ENCODE results near the gene GPR31.
A peak's percentile ranks its signal among the peaks of the same experiment; 100 is the strongest.

The GPR31 gene

DNA sequence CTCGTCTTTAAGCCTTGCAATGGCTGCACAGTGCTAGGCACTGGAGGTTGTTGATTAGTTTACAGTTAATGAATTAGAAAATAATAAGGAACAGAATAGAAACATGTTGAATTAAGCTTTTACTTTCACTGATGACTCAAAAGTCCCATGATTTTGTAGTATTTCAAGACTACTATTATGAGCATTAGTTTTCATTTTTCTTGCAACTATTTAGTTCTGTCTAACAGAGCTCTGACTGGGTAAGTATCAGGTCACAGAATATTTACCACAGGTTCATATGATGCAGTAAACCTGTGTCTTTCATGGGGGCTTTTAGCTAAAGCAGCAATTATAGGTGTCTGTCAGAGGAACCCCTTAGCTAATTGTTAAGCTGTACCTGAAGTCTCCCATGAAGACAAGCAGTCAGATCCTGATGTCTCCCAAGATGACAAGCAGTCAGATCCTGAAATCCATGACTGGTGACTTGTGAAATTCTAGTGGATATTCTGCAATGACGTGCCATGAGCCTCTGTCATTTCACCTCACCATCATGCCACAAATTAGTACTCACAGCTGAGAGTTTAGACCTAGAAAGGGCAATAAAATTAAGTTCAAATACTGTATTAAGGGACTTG lies 8.2 kb upstream of the GPR31 start:
- DNase-seq: no peak

DNA sequence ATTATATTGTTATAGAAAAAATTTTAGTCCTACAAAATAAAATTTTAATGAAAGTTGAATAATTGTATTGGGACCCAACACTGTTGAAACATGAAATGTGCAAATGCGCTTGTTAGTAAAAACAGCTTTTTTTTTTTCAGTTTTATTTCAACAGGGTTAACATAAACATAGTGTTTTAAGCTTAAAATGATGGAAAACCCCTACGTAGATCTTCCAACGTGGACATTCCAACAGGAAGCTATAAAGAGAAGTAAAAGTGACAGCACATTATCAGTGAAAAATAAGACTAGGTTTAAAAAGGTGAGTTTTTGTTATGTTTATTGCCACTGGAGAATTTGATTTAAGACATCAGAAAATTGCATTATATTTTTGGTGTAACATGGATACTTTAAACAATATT lies 6.5 kb upstream of the GPR31 start:
- DNase-seq: no peak

DNA sequence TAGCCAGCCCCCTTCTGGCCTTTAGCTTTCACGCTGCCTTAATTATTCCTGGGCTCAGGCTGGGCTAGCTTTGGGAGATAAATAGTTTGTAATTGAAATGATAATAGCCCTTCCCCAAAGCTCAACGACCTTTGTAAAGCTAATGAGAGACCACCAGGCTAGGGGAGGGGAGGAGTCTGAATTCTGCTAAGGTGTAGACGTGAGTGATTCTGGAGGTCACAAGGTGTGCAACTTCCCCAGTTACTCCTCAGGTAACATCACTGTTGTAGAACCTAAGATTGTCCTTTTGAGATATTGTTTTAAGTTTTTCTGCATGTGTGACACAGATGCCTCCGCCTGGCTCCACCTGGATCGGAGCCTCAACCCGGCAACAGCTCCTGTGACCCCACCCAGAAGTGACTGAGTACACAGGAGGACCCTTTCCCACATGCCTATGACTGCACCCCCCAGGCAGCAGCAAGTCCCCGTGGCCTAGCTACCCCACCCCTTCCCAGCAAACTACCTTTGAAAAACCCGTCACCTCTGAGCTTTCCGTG lies 5.8 kb upstream of the GPR31 start:
- DNase-seq: no peak

GRCh38 chr6:167162591-167162990 lies 4.8 kb upstream of the GPR31 start:
- DNase-seq: no peak

DNA sequence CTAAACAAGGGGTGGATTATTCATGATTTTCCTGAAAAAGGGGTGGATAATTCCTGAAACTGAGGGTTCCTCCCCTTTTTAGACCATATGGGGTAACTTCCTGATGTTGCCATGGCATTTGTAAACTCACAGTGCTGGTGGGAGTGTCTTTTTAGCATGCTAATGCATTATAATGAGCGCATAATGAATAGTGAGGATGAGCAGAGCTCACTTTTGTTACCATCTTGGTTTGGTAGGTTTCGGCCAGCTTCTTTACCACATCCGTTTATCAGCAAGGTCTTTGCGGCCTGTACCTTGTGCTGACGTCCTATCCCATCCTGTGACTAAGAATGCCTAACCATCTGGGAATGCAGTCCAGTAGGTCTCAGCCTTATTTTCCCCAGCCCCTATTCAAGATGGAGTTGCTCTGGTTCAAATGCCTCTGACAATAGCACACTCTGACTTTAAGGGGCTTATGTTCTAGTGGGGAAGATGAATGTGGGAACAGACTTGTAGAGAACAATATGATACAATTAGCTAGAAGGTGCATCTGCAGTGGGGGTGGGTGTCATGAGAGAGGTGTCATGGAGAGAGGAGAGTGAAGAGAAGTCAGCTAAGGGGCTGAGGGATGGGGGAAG lies 4.2 kb upstream of the GPR31 start:
- DNase-seq: no peak

DNA sequence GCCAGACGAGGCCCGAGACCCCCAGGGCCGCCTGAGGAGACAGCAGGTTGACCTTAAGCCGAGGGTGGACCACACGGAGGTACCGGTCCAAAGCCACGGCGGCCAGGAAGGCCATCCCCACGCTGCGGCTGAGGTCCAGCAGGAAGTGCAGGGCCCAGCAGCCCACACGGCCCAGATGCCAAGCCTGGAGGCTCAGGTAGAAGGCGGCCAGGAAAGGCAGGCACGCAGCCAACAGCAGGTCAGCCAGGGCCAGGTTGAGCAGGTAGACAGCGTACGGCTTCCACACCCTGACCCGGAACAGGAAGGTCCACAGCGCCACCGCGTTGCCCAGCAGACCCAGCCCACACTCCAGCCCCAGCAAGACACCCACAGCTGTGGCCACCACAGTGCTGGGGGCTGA lies 366 bp downstream of the GPR31 start:
- DNase-seq: no peak

GRCh38 chr6:167154895-167155294 lies 2.9 kb downstream of the GPR31 start:
- no peak for DNase-seq

- no peak for DNase-seq
Measured at GRCh38 chr6:167154291-167154690, 3.5 kb downstream of the GPR31 start.

DNA sequence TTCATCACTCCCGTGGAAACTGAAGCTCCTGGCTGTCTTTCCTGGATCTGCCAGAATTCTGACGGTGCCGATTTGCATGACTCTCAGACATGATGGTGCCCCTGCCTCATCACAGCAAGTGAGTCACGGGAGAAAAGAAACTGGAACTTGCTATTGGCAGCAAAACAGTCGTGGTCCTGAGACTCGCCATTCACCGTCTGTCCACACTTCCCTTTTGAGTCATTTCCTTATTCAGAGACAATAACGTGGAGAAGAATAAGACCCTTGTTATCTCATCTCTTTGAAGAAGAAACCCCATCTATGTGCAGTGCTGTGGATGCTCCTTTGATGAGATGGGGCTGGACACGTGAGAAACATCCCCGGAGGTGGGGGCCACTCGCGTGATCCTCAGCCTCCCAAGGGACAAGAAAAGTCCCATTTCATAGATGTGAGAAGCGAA lies 4.2 kb downstream of the GPR31 start:
- peak; percentile 21 for DNase-seq

DNA sequence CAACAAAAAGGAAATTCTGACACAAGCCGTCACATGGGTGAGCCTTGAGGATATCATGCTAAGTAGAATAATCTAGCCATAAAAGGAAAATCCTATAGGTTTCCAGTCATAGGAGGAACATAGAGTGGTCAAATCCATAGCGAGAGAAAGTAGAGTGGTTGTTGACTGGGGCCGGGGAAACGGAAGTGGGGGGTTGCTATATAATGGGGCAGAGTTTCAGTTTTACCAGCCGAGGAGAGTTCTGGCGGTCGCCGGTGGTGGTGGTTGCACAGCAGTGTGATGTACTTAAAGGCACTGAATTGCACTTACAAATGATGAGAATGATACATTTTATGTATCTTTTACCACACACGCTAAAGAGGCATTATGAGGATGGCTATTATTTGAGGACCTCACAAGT lies 4.9 kb downstream of the GPR31 start:
- no peak for DNase-seq

GRCh38 chr6:167151648-167152047 lies 6.1 kb downstream of the GPR31 start:
- no peak for DNase-seq

DNA sequence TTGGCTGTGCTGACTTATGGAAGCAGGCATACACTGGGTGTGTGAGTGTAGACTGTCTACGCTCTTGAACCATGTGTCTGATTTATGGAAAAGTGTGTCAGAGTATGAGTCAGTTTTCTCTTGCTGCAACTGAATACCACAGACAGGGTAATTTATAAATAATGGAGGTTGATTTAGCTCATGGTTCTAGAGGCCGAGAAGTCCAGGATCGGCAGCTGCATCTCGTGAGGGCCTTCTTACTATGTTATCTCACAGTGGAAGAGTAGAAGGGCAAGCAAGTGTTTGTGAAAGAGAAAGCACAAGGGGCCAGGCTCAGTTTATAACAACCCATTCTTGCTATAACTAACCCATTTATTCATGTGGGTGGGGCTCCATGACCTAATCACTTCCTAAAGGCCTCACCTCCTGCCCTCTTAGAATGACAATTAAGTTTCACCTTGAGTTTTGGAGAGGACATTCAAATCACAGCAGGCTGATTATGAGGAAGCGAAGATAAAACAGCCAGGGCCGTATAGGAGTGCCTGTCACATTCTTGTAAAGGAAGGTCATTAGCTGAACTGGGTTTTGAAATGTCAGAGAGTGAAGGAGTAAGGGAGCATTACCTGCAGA lies 6.7 kb downstream of the GPR31 start:
- DNase-seq: no peak

DNA sequence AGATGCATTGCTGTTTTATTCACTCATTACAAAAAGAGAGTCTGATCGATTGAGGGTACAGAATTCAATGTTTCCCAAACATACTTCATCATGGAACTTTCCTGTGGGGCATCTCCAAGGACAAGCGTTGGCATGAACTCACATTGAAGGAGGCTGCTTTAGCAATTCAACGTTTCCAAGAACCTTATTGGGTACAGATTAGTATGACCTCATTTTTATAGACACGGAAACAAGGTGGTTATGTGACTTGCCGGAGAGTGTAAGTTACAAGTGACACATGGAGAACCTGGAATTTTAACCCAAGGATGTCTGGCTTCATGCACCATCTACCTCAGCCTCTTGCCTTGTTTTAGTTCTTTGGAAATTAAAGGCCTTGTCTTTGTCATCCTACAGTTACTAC lies 8.8 kb downstream of the GPR31 start:
- no peak for DNase-seq

- no peak for DNase-seq
Measured at GRCh38 chr6:167148021-167148420, 9.8 kb downstream of the GPR31 start.

- no peak for DNase-seq
Measured at GRCh38 chr6:167146977-167147376, 10.8 kb downstream of the GPR31 start.

GRCh38 chr6:167146135-167146534 lies 11.6 kb downstream of the GPR31 start:
- DNase-seq: no peak

DNA sequence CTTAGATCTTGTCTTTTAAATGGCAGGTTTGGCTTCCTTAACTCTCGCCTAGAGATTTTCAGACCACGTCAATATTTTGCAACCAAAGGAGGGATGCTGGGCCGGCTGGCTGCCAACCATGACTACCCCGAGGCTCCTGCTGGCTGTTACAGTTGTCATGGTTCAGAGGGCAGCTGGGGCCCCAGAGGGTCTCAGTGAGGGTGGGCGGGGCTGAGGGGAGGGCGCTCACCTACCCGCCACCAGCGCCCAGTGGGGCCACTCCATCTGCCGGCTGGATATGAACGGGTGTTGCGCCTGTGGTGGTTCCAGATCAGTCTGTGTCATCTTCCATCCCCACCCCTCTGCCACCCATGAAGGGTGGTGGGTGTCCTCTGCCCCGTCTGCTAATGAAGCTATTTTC lies 12.3 kb downstream of the GPR31 start:
- no peak for DNase-seq

GRCh38 chr6:167143041-167143440 lies 14.7 kb downstream of the GPR31 start:
- no peak for DNase-seq

DNA sequence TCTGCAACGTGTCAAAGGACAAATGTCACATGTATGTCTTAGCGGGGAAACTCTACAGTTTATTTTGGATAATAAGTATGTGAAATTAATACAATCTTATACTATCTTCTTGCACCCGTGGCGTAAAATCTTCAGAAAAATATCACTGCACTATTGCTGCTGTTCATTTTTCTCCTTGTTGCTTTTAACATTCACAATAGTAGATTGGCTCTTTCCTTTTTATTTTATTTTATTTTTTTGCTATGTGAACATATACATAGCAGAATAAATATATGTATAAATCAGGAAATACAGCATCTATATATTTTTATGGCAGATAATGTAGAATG lies 15.4 kb downstream of the GPR31 start:
- no peak for DNase-seq

DNA sequence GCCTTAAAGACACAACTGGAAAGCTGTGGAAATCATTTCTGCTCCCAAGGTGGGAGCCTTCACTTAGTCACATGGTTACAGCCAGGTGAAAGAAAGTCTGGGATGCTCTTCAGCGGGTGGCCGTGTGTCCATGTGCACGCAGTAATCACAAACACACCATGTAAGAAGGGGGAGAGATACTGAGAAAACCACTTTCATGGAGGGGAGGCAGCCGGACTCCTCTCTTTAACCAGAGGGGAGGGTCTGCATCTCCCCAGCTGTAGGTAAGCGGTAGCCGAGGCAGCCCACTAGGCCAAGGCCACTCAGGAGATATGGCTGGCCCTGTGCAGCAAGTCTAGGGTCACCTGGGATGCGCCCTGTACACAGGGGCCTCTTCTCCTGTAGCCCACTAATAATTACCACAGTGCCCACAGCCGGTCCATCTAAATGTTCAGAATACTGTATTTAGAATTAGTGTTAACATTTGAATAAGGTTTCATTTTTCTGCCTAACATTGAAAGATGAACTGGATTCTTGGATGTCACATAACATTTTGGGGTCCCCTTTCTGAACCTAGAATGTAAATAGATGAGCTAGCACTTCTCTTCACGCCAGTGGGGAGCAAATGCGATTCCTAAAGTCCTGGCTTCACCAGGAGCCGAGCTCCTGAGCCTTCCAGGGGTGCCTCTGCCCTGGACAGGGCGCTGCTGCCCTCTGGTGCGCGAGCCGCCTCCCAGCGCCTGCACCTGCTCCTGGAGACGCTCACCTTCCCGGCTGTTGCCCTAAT lies 15.9 kb downstream of the GPR31 start:
- DNase-seq: peak; percentile 68

DNA sequence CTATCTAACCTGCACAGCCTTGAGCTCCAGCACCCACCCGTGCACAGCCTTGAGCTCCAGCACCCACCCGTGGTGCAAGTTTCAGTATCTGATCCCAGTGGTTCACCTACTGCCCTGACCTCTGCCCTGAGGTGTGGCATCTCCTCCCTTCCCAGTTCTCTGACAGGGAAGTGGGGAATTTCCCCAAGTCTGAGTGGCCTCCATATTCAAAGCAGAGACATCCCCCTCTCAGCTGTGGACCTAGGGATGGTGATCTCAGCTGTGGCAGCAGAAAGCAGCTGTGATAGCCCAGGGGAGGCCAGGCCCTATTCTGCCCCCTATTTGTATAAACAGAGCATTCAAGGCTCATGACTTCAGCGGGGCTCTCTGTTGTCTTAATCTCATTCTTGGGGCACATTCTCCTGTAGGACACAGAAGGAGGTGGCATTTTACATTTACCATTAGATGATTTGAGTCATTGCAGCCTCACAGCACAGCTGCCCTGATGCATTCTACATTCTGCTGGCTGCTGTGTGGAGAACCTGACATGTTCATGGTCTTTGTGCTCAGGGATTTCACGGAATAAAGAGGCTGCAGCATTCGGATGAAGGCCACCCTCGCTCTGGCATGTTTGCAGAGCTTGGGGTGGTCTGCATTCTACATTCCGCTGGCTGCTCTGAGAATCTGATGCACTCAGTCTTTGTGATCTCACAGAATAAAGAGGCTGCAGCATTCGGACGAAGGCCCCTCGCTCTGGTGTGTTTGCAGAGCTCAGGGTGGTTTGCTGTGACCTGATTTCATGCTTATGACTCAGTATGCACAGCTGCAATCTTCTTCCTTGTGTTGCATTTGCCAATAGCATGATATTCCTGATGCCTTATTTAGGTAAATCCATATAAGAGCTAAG lies 16.9 kb downstream of the GPR31 start:
- peak; percentile 16 for DNase-seq

DNA sequence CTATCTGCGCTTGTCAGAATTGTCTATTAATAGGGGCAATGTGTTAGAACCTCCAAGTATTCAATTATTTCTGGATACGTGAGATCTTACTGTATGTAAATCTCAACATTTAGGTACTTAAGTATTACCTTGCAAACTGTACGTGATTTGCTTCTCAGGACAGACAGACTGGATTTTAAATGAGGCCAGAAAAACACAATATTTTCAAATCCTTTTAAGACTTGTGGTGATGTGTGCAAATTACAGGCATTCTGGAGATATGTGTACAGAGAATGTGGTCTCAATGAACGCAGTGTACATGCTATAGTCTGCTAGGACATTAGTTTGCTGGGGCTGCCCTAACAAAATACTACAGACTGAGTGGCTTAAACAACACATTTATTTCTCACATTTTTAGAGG lies 18.0 kb downstream of the GPR31 start:
- no peak for DNase-seq

DNA sequence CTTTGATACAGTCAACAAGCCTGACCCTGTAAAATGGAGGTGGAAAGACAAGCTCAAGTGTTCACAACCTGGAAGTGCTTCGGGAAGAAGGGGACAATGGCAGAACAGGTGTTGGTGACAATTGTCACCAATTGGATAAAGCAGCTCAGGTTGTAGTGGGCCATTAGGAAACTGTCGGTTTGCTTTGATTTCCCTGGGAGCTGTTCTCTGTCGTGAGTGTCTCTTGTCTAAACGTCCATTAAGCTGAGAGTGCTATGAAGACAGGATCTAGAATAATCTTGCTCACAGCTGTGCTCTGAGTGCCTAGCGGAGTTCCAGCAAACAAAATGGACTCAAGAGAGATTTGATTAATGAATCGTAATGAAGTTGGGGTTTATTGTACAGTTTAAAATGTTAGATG lies 19.9 kb downstream of the GPR31 start:
- no peak for DNase-seq

All from CD4-positive, alpha-beta T cell treated with Interleukin-6 for 4 hours (primary cell).